Upper lobe of left lung (tissue), 4 donors: Measurements from ENCODE around the gene SMYD3.

Experiments
- CTCF ChIP-seq, 6 experiments: fragments of 450-650 bp in 4 of 6; fragments of 200-600 bp in 2 of 6; sonication (generic) in 2 of 6; IDR thresholded peaks; one replicate each; pipeline ENCODE4 v1.5.1; 2016 to 2019; ENCODE audit warnings: antibody characterized with exemption in 6 of 6
- POLR2A ChIP-seq, 4 donors: fragments of 450-650 bp; IDR thresholded peaks; one replicate each; pipeline ENCODE4 v1.5.1; 2016 to 2017; ENCODE audit warnings: antibody characterized with exemption in 4 of 4, mild to moderate bottlenecking in 2 of 4

- TF ChIP-seq POLR2A (IDR thresholded peaks at IDR 0.05) (no peak), CTCF (IDR thresholded peaks at IDR 0.05) (no peak)
Measured at GRCh38 chr1:246040200-246040890, 466.7 kb downstream of the SMYD3 start.
